OCI-LY3 (cell line): ENCODE results near the gene CKLF.

ENCODE experiments used
- CTCF ChIP-seq: fragments of 200-600, 300-600 bp; sonication (generic); IDR thresholded peaks from 2 replicates; pipeline ENCODE4 v1.5.1; 2014; ENCODE audit warnings: antibody characterized with exemption, low read length, low read depth
- EZH2phosphoT487 ChIP-seq: fragments of 200-600 bp; shearing (Covaris generic); IDR thresholded peaks from 2 replicates; pipeline ENCODE4 v1.6.1; 2018; ENCODE audit warnings: antibody characterized with exemption, mixed run types, low read depth

- no peak for TF ChIP-seq CTCF
- TF ChIP-seq EZH2phosphoT487: no peak
Measured at GRCh38 chr16:66576296-66576695, 23.9 kb downstream of the CKLF start.
